Sigmoid colon (tissue), 4 donors: ENCODE measurements around the gene TCF25.

Experiments
- CTCF ChIP-seq, 4 experiments: fragments of 450-650 bp in 3 of 4; fragments of 200-600 bp in 1 of 4; IDR thresholded peaks; one replicate each; pipeline ENCODE4 v1.5.1; 2016 to 2019; ENCODE audit warnings: antibody characterized with exemption in 4 of 4, mild to moderate bottlenecking in 3 of 4, moderate library complexity in 2 of 4
- EP300 ChIP-seq, 4 donors: sonication (generic); formaldehyde crosslinking; IDR thresholded peaks; one replicate each; pipeline ENCODE4 v1.6.1; 2017; ENCODE audit warnings: antibody characterized with exemption in 4 of 4
- POLR2A ChIP-seq, 2 donors: fragments of 450-650 bp; IDR thresholded peaks; one replicate each; pipeline ENCODE4 v1.6.1; 2016; ENCODE audit warnings: antibody characterized with exemption in 2 of 2, mild to moderate bottlenecking in 2 of 2, moderate library complexity in 2 of 2
- POLR2AphosphoS5 ChIP-seq, 4 donors: sonication (generic); formaldehyde crosslinking; IDR thresholded peaks; one replicate each; pipeline ENCODE4 v1.6.1; 2017; ENCODE audit warnings: antibody characterized with exemption in 4 of 4

- TF ChIP-seq CTCF (IDR thresholded peaks at IDR 0.05) (no peak), EP300 (IDR thresholded peaks at IDR 0.05) (no peak), POLR2A (IDR thresholded peaks at IDR 0.05) (no peak), POLR2AphosphoS5 (IDR thresholded peaks at IDR 0.05) (no peak)
These were observed 13.9 kb downstream of the TCF25 start for GRCh38 chr16:89887243-89887642.
